GM19023 (cell line): Measurements from ENCODE around the gene RAB3C.

ENCODE experiments used
- ATAC-seq: cut with Tn5 transposase; IDR thresholded peaks from one replicate; pipeline ENCODE4 v1.9.1; 2021; ENCODE audit warnings: mild to moderate bottlenecking, moderate library complexity; ENCODE audit not compliant: unreplicated experiment

Gene RAB3C

DNA sequence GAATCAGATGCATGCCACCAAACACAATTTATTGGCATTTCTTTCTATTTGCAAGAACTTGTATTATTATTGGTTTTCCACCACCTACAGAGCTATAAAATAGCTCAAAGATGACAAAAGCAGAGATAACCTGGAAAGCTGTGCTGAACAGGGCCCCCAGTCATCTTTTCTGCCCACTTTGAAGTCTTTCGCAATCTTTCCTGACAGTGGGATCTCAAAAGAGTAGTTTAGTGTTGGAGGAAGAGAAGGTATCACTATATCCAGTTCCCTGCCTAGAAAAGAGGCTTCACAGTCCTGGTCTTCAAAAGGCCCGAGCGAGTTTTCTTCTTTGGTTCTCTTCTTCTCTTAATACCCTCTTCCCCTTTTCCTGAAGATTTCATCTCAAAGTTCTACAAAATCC is 231.0 kb downstream of the RAB3C start:
- ATAC-seq = no peak

DNA sequence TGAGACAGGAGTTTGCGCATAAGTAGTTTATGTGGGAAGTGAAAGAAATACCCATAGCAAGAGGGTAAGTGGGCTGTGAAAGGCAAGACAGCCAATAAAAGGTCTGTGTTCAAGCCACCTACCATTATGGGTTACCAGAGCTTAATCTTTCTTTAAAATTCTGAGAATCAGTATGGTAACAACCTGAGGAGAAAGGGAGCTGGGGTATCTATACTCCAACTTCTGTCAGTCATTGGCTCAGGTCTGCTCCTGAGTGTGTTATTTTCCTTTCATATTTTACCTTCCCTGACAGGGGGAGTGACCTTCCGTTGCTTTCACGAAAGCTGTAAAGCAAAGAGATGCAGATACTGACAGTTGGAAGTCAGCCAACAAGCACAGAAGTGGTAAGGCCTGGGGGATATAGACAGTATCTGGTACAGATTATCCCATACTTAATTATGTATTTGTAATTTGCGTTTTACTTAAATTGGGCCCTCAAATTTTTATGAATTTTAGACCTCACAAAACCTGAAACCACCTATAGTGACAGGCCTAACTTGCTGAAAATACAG is 233.4 kb downstream of the RAB3C start:
- ATAC-seq = no peak

DNA sequence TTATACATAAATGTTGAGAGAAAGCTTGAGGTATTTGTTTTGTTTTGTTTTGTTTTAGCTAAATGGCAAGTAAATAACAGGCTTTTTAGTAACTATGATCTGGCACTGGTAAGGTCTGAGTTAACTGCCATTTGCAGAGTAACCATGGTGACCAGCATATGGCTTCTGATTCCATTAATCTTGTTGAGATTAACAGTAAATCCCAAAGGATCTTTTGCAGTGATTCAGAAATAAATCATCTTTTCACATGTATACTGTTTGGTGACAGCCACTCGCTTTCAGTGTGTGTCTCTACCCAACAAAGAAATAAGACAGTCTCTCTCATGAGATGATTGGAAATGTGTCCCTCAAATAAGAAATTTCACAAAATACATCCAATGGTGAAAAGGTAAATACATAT is 235.6 kb downstream of the RAB3C start:
- no peak for ATAC-seq

DNA sequence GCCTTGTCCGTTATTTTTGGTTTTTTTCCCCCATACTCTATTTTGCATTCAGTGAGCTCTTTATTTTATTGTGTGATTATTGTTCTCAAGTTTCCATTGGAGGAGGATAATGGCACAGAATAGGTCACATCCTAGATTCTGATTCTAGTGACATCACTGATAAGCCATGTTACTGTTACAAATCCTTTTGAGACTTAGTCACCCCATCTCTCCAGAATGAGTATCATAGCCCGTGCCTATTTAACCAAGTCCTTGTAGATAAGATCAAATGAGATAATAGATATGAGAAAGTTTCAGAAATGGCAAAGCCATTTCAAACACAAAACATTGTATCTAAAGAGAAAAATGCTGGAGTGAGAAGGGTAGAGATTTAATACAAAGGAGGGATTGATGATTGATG is 242.6 kb downstream of the RAB3C start:
- no peak for ATAC-seq

DNA sequence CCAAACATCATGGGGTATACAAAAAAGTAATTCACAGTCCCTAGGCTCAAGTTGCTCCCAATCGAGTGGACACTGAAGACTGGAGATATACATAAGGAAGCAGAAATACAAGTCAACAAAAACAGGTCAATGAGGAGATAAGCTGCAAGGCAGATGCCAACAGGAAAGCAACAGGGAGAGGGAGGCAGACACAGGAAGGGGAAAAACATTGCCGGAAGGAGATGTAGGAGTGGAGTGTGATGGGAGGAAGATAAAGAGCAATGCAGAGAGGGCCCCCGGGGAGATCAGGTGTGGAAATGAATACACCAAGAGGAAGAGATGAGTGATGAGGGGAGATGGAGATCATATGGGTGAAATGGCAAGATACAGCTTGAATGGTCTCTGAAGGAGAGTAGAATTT is 243.0 kb downstream of the RAB3C start:
- no peak for ATAC-seq

DNA sequence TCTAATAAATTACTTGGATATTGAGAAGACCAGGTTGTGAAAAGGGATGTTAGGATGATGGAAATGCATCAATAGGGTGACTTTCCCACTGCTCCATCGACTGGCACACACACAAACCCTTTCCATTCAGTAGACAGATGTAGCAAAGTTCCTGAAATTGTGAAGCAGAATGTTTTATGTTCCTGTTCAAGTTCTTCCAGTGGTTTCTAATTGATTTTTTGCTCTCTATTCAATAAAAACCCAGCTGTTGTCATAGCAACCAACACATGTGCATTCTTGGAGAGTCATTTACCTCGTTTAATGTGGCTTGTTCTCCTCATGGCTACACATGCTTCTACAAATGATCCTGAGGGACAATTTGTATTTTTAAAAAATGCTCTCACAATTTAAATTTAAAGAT is 244.6 kb downstream of the RAB3C start:
- no peak for ATAC-seq

DNA sequence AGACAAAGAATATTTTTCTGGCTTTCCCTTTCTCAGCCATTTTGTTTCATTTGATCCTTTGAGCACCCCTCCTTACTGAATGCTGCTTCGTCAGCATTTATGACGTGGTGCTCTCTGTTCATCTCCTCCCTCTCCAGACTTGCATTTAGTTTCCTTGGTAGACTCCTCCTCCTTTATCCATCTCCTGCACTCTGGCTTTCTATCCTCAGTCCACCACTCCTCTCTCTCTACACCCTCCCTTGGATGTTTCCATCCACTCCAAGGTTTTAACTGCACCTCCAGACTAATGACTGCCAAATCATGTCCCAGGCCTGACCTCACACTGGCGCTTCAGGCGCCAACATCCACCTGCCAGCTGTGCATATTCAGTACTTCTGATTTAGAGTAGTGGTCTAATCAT is 245.4 kb downstream of the RAB3C start:
- ATAC-seq = no peak

DNA sequence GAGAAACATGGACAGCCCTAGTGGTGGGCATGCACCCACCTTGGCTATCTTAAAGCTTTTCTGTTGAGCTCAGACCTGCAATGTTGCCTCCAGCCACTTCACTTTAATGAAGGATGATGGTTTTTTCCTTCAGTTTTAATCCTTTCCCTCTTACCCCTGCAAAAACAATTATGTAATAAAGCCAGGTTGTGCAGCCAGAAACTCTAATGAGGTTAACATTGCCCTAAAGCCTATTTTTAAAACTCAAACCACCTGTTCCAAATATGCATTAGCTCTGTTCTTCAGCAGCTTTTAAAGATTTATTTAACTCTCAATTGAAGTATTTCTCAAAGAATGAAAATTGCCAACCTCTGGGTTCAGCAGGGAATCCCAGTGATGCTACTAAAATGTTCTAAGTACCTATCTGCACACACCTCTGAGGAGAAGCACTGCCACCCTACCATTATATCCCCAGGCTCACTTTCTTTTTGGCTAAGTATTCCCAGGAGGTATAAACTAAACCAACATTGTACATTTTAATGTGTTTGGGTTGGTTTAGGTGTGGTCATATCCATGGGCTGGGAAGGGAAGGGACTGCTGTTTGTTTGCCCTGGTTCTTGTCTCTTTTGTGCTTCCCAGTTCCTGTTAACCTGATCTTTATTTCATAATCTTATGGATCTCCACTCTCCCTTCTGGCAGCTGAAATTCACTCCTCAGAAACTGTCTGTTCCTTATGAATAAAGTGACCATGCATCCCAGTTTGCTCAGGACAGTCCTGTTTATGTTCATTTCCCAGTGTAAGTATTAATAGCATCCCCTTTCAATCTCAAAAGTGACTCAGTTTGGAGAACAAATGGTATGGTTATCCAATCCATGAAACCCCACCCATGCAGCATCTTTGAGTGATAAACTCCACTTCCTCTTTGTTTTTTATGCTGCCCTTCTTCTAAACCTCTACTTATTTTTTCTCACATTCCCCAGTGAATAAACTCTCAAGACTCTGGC is 251.7 kb downstream of the RAB3C start:
- no peak for ATAC-seq

- ATAC-seq = no peak
These were observed 253.5 kb downstream of the RAB3C start for GRCh38 chr5:58836351-58836750.

DNA sequence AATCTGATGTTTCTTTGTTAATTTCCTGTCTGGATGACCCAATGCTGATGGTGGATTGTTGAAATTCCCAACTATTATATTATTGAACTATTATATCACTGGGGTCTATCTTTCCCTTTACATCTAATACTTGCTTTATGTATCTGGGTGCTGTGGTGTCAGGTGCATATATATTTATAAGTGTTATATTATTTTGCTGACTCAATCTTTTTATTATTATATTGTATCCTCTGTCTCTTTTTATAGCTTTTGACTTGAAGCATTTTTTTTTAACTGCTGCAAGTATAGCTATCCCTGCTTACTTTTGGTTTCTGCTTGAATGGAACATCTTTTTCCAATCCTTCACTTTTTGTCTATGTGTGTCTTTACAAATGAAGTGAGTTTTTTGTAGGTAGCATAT is 255.9 kb downstream of the RAB3C start:
- no peak for ATAC-seq

DNA sequence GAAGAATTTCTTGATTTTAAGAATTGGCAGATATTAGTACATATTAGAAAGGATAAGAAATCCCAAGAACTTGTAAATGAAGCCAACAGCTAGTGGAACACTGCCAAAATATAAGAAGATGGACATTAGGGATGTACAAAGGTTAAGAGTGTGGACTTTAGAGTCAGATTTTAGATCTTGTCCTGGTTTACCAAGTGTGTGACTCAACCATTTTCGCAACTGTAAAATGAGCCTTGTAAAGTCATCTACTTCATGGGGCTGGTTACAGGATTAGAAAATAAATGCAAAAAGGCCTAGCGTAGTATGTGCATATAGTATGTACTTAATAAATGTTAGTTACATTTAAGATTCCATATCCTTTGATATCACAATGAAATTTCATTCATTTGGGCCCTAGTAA is 260.0 kb downstream of the RAB3C start:
- ATAC-seq = no peak

DNA sequence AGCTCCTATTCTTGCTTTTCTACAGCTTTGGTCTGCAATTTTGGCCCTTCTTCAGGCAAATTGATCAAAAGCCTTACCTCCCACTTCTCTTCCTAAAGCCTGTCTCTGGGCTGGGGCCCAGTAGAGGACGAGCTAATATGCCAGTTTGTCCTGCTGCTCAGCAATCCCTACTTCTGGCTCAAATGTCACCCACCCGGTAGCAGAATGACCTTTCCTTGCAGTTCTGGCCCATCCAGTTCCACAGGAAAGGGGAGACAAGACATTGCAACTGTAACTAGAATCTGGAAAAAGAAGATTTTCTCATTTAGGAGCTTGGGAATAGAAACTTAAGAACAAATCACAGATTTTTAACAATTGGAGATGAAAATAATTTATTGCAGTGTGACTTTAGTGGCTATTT is 261.5 kb downstream of the RAB3C start:
- ATAC-seq = no peak

- no peak for ATAC-seq
These were observed 264.2 kb downstream of the RAB3C start for GRCh38 chr5:58847041-58847440.

DNA sequence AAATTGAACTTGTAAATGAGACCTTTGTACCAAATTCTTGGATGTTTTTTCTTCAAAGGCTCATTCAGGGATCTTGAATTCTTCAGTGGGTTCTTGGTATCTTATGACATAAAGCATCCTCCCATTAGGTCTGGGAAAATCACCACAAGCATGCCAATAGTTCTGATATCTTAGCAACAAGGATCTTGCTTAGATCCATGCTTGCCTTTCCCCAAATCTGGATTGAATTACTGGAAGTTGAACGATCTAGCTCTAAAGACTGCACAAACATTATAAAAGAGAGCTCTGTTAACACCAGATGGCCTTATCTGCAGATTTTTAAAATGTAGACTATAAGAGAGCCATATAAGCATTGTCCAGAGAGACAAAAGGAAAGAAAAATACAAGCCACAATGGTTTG is 266.3 kb downstream of the RAB3C start:
- no peak for ATAC-seq

- no peak for ATAC-seq
These were observed 267.2 kb downstream of the RAB3C start for GRCh38 chr5:58849921-58850667.

- no peak for ATAC-seq
These were observed 268.3 kb downstream of the RAB3C start for GRCh38 chr5:58851153-58851552.

GRCh38 chr5:58851571-58851970 is 268.7 kb downstream of the RAB3C start:
- no peak for ATAC-seq

DNA sequence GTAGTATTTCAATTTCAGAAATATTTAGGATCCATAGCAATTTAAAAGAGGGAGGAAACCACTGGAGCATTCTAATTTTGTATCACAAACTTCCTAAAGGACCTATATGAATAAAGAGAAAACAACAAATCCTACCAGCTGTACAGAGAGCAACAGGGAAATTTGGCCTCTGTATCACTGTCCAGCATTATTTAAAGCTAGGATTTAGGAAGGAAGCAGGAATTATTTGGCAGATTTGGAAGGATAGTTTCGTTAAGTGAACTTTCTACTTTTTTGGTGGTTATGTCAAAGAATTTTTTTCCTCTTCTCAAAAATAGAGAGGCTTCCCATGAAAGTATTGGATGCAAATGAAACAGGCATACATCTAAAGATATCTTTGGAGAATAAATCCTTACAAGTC is 269.7 kb downstream of the RAB3C start:
- no peak for ATAC-seq

- no peak for ATAC-seq
These were observed 271.6 kb downstream of the RAB3C start for GRCh38 chr5:58854441-58854840.

DNA sequence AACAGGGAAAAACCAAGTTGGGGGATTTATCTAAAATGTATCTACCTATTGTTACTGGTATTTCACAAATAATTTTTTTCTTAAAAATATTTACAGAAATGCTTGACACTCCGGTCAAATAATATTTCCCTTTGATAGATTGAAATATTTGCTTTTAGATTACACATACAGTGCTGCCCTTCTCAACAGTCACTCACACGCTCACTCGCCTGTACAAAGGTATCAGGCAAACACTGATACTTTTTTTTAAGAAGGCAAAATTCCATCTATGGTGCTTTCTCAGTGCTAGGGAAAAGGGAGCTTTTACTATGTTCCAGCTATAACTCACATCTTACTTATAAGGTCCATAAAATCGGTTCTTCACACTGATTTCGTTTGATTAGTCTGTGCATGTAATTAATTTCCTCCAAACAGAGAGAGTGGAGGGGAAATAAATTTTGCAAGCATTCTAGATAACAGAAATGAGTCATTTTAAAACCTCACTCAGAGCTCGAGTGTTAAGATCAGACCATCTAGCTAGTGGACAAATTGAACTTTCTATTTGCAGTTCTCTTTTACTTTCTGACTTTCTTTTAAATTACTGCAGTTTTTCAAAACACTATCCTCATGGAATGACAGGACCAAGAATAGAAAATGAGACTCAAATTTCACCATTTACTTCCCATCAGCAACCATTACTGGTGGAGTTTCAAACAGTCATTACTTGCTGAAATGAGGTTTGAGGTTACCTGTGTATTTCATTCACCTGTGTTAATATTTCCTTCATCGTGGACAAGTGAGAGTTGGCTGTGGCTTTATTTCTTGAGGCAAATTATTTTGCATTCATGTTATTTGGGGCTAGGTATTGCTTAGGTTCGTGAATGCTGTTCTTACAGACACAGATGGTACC is 273.2 kb downstream of the RAB3C start:
- no peak for ATAC-seq

- ATAC-seq = no peak
These were observed 274.7 kb downstream of the RAB3C start for GRCh38 chr5:58857609-58858008.
